ENCODE measurements around the gene ARHGAP33.
"Not testable (repeated sequence)": the region's sequence is repeated elsewhere in the genome, so short reads cannot be mapped to it uniquely, and the experiment has no call there.

ARHGAP33 gene

DNA sequence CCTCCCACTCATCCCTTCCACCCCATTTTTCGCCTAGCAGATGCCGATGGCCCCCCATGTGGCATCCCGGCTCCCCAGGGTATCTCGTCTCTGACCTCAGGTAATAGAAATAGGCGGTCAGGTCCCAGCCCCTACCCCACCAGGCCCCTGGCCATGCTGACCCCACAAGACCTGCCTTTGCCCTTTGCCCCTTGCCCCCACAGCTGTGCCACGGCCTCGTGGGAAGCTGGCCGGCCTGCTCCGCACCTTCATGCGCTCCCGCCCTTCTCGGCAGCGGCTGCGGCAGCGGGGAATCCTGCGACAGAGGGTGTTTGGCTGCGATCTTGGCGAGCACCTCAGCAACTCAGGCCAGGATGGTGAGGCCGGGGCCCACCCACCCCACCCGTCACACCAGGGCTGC, 5.4 kb downstream of the ARHGAP33 start:
- no peak for DNase-seq

DNA sequence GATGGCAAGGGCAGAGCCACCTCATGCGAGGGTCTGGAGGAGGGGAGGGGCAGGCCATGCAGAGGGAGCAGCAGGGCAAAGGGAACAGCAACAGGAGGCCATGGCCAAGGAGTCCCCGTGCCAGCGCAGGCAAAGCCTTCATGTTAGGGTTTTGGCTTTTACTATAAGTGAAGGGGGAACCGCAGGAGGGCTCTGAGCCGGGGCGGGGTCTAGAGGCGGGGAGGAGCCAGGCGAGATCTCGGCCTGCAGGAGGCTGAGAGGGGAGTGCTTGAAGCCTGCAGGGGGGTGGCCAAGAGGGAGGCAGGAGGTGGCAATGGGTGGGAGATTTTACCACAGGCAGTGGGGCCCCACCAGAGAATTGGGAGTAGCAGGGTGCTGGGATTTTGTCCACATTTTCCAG, 6.3 kb downstream of the ARHGAP33 start:
- no peak for DNase-seq

DNA sequence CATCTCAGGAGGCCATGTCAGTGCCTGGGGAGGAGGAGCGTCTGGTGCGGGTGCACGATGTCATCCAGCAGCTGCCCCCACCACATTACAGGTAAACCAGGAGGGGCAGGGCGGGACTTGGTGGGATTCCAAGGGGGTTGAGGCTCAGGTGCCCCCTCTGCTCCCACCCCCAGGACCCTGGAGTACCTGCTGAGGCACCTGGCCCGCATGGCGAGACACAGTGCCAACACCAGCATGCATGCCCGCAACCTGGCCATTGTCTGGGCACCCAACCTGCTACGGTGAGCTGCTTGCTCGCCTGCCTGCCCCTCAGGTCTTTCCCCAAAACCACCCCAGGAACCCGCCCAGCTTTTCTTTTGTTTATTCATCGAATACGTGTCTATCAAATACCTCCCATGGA, 7.2 kb downstream of the ARHGAP33 start:
- no peak for DNase-seq

DNA sequence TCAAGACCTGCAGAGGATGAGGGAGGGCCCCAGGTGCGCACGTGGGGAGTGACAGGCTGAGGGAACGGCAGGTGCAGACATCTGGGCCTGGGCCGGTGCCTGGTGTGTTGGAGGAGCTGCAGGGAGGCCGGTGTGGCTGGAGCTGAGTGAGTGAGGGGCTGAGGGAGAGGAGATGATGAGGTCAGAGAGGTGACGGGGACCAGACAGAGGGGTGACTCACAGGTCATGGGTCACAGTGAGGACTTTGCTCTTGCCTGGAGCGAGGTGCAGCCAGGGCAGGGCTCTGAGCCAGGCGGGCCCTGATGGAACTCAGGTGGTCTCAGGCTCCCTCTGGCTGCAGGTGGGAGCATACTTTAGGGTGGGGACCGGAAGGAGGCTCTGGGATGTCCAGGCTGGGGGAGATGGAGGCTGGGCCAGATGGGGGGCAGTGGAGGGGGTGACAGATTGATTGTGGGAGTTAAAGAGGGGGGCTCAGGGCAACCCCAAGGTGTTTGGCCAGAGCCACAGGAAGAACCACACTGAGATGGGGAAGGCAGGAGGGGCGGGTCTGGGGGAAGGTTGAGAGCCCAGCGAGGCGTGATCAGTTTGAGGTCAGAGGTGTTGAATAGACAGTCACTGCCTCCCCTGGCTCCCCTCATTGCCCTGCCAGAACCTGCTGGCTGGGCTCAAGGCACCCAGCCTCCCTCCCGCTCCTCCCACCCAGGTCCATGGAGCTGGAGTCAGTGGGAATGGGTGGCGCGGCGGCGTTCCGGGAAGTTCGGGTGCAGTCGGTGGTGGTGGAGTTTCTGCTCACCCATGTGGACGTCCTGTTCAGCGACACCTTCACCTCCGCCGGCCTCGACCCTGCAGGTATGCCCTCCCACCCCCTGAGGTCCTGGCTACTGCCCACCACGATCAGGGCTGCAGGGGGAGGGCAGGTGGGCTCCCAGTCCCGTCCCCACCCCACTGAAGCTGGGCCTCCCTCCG, 8.4 kb downstream of the ARHGAP33 start:
- DNase-seq, result no peak

DNA sequence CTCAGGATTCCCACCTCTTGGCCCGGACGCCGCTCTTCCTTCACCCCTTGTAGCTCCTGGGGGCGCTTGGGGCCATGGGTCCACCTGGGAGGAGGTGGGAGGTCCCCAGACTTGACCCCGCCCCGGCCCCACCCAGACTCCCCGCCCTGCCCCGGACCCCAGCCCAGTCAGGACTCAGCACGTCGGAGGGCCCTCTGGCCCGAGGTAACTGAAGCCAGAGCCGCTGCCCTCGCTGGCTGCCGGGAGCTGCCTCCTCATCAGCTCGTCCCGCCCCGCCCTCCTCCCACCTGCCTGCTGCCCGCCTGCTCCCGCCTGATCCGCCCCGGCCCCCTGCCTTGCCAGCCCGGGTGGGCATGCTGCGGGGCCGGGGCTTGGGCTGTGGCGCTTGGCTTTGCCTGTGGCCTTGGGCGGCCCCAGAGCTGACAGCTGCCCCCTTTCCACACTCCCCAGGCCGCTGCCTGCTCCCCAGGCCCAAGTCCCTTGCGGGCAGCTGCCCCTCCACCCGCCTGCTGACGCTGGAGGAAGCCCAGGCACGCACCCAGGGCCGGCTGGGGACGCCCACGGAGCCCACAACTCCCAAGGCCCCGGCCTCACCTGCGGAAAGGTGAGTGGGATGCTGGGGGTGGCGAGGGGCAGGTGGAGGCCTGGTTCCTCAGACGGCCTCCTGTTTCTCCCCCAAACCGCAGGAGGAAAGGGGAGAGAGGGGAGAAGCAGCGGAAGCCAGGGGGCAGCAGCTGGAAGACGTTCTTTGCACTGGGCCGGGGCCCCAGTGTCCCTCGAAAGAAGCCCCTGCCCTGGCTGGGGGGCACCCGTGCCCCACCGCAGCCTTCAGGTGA, 9.4 kb downstream of the ARHGAP33 start:
- no peak for DNase-seq

DNA sequence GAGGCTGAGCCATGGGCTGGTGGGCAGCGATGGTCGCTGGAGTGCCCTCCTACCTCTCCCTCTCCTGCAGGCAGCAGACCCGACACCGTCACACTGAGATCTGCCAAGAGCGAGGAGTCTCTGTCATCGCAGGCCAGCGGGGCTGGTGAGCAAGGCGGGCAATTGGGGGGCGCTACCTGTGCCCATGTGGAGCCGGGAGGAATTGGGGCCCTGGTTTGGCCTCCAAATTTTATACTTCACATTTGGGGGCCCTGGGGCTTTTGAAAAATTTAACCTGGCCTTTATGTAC, 9.9 kb downstream of the ARHGAP33 start:
- no peak for DNase-seq

DNA sequence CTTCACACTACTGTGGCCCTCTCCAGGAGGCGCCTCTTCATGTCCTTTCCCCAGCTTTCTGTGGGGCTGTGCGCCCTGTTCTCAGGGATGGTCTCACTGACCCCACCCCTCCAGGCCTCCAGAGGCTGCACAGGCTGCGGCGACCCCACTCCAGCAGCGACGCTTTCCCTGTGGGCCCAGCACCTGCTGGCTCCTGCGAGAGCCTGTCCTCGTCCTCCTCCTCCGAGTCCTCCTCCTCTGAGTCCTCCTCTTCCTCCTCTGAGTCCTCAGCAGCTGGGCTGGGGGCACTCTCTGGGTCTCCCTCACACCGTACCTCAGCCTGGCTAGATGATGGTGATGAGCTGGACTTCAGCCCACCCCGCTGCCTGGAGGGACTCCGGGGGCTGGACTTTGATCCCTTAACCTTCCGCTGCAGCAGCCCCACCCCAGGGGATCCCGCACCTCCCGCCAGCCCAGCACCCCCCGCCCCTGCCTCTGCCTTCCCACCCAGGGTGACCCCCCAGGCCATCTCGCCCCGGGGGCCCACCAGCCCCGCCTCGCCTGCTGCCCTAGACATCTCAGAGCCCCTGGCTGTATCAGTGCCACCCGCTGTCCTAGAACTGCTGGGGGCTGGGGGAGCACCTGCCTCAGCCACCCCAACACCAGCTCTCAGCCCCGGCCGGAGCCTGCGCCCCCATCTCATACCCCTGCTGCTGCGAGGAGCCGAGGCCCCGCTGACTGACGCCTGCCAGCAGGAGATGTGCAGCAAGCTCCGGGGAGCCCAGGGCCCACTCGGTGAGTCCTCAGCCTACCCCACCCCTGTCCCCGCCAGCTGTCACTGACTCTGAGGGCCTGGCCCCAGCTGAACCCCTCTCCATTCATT, 11.2 kb downstream of the ARHGAP33 start:
- no peak for DNase-seq

DNA sequence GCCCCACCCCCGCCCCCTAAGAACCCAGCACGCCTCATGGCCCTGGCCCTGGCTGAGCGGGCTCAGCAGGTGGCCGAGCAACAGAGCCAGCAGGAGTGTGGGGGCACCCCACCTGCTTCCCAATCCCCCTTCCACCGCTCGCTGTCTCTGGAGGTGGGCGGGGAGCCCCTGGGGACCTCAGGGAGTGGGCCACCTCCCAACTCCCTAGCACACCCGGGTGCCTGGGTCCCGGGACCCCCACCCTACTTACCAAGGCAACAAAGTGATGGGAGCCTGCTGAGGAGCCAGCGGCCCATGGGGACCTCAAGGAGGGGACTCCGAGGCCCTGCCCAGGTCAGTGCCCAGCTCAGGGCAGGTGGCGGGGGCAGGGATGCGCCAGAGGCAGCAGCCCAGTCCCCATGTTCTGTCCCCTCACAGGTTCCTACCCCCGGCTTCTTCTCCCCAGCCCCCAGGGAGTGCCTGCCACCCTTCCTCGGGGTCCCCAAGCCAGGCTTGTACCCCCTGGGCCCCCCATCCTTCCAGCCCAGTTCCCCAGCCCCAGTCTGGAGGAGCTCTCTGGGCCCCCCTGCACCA, 11.9 kb downstream of the ARHGAP33 start:
- DNase-seq, result no peak

DNA sequence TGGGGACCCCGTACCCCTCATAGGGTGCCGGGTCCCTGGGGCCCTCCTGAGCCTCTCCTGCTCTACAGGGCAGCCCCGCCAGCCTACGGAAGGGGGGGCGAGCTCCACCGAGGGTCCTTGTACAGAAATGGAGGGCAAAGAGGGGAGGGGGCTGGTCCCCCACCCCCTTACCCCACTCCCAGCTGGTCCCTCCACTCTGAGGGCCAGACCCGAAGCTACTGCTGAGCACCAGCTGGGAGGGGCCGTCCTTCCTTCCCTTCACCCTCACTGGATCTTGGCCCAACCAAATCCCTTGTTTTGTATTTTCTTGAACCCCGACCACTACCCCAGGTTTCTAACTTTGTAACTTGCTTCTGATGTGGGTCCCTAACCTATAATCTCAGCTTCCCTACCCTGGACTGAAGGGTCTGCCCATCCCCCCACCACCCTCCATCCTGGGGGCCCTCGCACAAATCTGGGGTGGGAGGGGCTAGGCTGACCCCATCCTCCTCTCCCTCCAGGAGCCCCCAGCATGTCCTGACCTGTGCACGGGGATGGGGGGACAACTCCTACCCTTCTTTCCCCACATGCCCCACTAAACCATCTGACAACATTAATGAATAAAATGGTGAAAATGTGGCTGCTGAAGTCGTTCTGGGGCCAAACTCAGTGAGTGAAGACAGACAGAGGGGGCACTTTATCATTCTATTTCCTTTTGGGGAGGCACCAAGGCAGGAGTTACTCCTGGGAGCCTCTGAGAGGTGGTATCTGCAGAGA, 13.0 kb downstream of the ARHGAP33 start:
- DNase-seq, result no peak

DNA sequence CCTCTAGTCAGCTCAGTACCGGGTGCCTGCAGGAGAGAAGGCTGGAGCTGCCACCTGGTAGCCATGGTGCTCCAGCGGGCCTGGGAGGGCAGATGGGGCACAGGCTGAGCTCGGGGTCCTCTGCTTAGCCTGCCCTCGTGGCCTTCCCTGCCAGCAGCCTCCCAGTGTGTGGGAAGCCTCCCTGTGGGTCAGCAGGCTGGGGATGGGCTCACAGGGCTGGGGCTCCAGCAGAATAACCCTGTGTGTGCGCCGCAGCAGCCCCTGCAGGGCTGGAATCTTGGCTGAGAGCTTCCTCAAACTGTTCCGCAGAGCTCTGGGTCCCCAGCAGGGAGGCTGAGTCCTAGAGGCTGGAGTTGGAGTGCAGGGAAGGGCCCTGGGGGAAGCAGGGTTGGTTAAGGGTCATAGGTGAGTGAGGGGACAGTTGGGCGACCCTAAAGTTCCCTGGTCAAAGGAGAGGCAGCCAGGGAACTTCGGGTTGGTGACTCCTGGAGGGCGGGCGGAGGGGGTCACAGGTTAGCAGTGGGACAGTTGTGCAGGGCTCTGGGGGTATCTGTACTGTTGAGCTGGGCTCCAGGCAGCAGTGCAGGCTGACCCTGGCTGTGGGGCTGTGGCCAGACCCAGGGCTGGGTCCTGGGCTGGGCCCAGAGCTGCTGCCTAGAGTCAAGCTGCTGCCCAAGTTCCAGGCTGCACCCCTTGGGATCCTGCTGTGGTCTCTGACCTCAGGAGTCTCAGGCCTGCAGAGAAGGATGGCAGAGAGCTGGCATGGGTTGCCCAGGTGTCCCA, 14.0 kb downstream of the ARHGAP33 start:
- no peak for DNase-seq

DNA sequence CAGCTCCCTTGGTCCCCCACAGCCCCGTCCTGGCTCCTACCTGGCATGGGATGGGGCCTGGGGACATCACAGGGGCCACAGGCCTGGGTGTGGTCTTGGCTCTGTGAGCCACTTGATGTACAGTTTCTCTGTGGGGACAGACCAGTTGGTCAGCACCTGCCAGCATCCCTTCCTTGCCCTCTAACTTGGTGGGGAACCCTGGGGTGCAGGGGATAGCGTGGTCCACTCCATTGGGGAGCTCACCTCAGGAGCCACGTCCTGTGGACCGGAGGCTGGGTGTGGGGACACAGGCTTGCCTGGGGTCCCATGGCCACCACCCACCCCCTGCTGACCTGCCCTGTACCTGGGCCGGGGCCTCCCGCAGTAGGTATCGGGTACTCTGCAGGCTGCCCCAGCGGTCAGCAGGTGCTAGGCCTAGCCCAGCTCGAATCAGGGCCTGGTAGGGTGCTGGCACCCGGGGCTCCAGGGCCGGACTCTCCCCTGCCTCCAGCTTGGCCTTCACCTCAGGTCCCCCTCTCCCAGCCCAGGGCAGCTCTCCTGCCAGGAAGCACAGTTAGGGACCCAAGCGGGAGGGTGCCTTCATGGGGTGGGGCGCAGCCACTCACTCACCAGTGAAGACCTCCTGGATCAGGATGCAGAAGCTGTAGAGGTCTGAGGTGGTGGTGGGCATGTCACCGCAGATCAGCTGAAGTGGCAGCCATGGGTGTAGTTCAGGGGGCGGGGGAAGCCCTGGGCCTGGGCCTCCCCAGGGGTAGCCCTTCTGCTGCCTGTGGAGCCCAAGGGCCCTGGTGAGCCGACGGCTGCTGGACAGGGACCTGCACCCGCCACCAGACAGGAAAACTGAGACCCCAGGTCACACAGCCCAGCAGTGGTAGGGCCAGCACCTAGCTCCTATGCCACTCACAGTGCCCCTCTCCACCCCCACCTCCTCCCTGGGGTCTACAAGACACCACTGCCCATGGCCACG, 14.9 kb downstream of the ARHGAP33 start:
- DNase-seq, result no peak

DNA sequence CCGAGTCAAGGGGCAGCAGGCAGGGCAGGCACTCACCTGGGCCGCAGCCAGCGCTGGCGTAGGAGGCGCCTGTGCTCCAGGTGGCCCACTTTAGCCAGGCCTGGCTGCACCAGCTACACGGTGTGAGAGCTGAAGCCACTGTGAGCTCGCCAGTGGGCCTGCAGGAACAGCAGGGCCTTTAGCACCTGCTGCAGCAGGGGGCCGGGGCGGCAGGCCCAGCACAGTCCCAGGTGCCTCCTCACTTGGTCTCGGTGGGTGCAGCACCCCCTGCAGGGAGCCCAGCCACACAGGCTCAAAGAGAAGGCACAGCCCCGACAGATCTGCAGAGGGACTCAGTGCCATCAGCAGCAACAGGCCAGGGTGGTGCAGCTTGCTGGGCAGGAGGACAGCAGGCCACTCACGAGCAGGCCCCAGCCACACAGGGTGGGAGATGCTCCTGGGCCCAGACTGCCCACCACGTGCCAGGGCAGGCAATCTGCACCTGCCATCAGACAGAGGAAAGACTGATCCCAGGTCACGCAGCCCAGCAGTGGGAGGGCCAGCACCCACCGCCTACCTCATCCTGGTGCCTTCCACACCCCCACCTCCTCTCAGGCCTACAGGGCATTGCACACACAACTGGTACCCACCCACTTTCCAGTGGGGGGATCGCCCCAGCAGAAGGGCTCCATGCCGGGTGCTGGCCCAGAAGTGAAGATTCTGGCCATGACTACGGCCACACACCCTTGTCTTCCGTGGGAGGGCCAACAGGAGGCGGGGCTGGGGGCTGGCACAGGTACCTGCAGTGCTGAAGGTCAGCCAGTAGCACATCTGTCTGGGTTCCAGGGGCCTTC, 15.8 kb downstream of the ARHGAP33 start:
- DNase-seq, result no peak

DNA sequence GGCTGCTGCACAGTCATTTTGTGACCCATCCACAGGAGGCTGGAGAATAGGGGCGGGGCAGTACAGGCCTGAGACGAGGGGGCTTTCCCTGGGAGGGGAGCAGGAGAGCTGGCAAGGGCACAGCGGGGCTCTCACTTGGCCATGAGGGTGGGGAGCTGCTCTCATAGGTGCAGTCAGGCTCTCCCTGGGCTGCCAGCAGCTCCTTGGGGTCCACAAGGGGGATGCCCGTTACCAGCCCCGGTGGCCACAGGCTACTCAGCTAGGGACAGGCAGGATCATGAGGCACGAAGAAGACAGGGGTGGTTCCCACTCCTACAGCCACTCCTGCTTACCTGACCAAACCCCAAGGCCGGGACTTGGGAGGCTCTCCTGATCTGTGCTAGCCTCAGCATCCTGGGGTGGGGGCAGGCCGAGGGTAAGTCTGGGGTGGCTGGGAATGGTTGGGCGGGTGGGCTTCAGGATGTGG, 16.5 kb downstream of the ARHGAP33 start:
- no peak for DNase-seq

DNA sequence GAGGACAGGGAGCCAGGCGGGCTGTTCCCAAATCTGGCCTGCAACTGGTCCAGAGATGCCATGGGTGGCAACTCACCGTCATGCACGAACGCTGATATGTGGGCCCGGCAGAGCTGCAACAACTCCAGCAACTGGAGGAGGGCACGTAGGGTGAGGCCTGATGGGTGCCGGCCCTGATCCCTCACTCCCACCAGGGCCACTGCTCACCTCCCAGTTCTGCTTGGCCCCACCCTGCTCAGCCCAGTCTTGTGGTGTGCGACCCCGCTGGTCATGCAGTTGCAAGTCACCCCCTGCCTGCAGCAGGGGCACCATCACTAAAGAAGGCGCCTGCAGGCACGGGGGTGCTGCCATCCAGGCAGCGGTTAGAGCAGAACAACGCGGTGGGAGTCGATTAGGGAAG, 16.9 kb downstream of the ARHGAP33 start:
- no peak for DNase-seq

DNA sequence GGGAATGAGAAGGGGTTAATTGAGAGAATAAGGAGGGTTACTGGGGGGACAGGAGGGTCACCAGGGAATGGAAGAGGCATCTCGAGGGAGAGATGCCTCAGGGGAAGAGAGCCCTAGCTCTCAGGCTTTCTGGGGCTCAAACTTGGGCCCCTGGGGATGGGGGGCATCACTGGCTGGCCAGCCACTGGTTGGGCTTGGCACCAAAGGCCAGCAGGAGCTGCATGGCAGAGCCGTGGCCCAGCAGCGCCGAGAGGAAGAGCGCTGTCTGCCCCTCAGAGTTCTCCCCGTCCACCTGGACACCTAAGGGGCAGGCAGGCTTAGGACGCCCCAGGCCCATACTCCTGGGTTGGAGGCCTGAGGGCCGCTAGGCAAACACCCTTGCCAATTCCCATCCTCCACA, 17.5 kb downstream of the ARHGAP33 start:
- no peak for DNase-seq

DNA sequence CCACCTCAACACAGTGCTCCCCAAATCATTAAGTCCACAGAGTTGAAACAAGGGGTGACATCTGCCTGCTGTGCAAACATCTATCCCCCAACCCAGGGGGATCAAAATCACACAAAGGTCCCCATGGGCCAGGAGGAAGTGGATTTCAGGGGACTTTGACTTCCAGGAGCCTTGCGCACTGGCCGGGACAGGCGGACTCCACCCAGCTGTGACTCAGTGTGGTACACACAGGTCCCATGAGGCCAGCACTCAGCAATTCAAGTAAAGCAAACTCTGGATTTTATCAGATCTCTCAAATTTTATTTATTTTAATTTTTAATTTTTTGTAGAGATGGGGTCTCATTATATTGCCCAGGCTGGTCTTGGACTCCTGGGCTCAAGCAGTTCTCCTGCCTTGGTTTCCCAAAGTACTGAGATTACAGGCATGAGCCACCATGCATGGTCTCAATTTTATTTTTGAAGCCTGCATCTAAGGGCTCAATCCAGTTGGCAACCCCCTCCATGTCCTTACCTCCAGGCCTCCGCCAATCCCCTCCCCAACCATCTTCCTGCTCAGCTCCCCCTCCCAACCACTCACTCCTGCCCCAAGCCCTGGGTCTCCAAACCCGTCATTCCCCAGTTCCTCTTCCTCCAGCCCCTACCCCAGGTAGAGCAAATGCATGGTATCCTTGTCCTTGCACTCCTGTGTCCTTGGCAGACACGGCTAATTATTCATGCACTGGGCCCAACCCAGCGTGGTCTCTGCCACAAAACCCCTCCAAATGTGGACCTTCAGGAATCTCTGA, 18.2 kb downstream of the ARHGAP33 start:
- DNase-seq, result no peak

DNA sequence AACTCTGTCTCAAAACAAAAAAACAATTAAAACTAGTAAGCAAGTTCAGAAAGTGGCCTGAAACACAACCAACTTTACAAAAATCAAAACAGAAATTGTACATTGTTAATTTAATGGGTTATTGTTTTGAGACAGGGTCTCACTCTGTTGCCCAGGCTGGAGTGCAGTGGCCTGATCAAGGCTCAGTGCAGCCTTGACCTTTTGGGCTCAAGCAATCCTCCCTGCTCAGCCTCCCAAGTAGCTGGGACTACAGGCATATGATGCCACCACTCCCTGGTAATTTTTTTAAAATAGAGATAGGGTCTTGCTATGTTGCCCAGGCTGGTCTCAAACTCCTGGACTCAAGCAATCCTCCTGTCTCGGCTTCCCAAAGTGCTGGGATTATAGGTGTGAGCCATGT, 20.2 kb downstream of the ARHGAP33 start:
- DNase-seq, result not testable (repeated sequence)
